NCI-H2171 treated with DMSO at 0.1 percent for 48 hours (cell line): ENCODE data around the gene AFF1.

ENCODE experiments used
- DNase-seq: peaks from one replicate; lab custom pipeline; 2025; lab: John Stamatoyannopoulos, UW

AFF1 gene

GRCh38 chr4:86921608-86922252 lies 13.1 kb upstream of the AFF1 start:
- DNase-seq = no peak

- no peak for DNase-seq
Observed at GRCh38 chr4:86924811-86925210, 10.0 kb upstream of the AFF1 start.

- no peak for DNase-seq
Observed at GRCh38 chr4:86926435-86927086, 8.2 kb upstream of the AFF1 start.

- DNase-seq = no peak
Observed at GRCh38 chr4:86927843-86928395, 6.9 kb upstream of the AFF1 start.

GRCh38 chr4:86928400-86929255 lies 6.2 kb upstream of the AFF1 start:
- DNase-seq = no peak

GRCh38 chr4:86934147-86934770 lies 552 bp upstream of the AFF1 start:
- DNase-seq = no peak

- no peak for DNase-seq
Observed at GRCh38 chr4:86935566-86935852, 698 bp downstream of the AFF1 start.

GRCh38 chr4:86935853-86936733 lies 1.3 kb downstream of the AFF1 start:
- no peak for DNase-seq

- no peak for DNase-seq
Observed at GRCh38 chr4:86938771-86939520, 4.1 kb downstream of the AFF1 start.

GRCh38 chr4:86939729-86940575 lies 5.1 kb downstream of the AFF1 start:
- no peak for DNase-seq

- DNase-seq = no peak
Observed at GRCh38 chr4:86940920-86941460, 6.2 kb downstream of the AFF1 start.

GRCh38 chr4:86942185-86942666 lies 7.4 kb downstream of the AFF1 start:
- no peak for DNase-seq

GRCh38 chr4:86944964-86945781 lies 10.4 kb downstream of the AFF1 start:
- no peak for DNase-seq

GRCh38 chr4:86946868-86947500 lies 12.2 kb downstream of the AFF1 start:
- no peak for DNase-seq

- DNase-seq = no peak
Observed at GRCh38 chr4:86947501-86948120, 12.8 kb downstream of the AFF1 start.

- DNase-seq = no peak
Observed at GRCh38 chr4:86948276-86948675, 13.5 kb downstream of the AFF1 start.

GRCh38 chr4:86950831-86951525 lies 16.2 kb downstream of the AFF1 start:
- no peak for DNase-seq
